ENCODE results near the gene GRIK3.

GRCh38 chr1:37083603-37084002, 49.3 kb upstream of the GRIK3 start:
- TF ChIP-seq EZH2 (IDR thresholded peaks at IDR 0.05; ENCODE audit: low read length, unreplicated experiment) (no peak), EZH2phosphoT487 (IDR thresholded peaks at IDR 0.05; ENCODE audit: borderline replicate concordance, low read length) (no peak), CTCF (conservative IDR thresholded peaks at IDR 0.05; ENCODE audit: low read depth, low read length) (no peak)
